NCI-H2171 (cell line): ENCODE data around the gene MYOD1.

Experiments
- DNase-seq: peaks from one replicate; lab custom pipeline; 2025; lab: John Stamatoyannopoulos, UW

Gene MYOD1

DNA sequence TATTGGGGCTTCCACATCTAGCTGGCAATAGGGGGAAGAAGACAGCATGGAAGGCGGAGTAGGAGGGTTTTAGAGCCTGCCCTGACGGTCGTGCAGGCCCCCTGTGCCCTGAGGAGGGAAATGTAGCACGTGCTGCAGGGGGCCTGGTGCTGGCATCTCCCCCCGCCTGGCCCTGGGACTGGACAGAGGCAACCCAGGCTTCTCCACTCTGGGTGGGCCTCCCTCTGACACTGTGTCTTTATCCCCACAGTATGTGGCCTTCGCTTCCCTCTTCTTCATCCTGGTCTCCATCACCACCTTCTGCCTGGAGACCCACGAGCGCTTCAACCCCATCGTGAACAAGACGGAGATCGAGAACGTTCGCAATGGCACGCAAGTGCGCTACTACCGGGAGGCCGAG, 52.0 kb downstream of the MYOD1 start:
- no peak for DNase-seq
